OCI-LY7 (cell line): Measurements from ENCODE around the gene CISTR. TPM values are rescaled to one million over a fixed set of nuclear protein-coding genes. Genes with fewer than 3 reads are reported as not detected.

Source experiments
- BruUV-seq: library from RNA; stranded (reverse); fragments of 400-500 nt; replicated peaks from 2 replicates; lab custom pipeline; 2021; lab: Mats Ljungman, UMichigan
- CTCF ChIA-PET: fragments of 300-600 bp; sonication (Branson Sonifier 250); formaldehyde crosslinking; loops from one replicate; lab custom pipeline; 2022; ENCODE audit warnings: antibody characterized with exemption; ENCODE audit not compliant: unreplicated experiment; lab: Charles Lee
- POLR2A ChIA-PET: fragments of 300-600 bp; sonication (Branson Sonifier 250); formaldehyde crosslinking; loops from one replicate; lab custom pipeline; 2022; ENCODE audit warnings: antibody characterized with exemption; lab: Charles Lee
- DNase-seq: peaks from one replicate; pipeline ENCODE4 v3.0.0-alpha.2; 2015; ENCODE audit warnings: low spot score
- H2AFZ ChIP-seq: fragments of 200-600 bp; sonication (generic), shearing (Covaris generic); 2 replicates; pipeline ENCODE4 v1.6.1; 2014; ENCODE audit warnings: mild to moderate bottlenecking, antibody characterized with exemption, low read length, moderate library complexity
- H3K27ac ChIP-seq: fragments of 200-600 bp; sonication (generic); 2 replicates; pipeline ENCODE4 v1.5.1; 2014; ENCODE audit warnings: mixed run types, low read depth, mild to moderate bottlenecking, moderate library complexity, low read length, inconsistent platforms; ENCODE audit not compliant: poor library complexity, severe bottlenecking
- H3K36me3 ChIP-seq: fragments of 200-600 bp; sonication (generic); 2 replicates; pipeline ENCODE4 v1.6.1; 2014; ENCODE audit warnings: mild to moderate bottlenecking, antibody characterized with exemption, low read length, moderate library complexity, mixed read lengths; ENCODE audit not compliant: insufficient read depth
- H3K4me1 ChIP-seq: fragments of 200-600 bp; sonication (generic); 2 replicates; pipeline ENCODE4 v1.5.1; 2014; ENCODE audit warnings: mild to moderate bottlenecking, low read length; ENCODE audit not compliant: insufficient read depth, poor library complexity, severe bottlenecking
- H3K4me2 ChIP-seq: fragments of 200-600 bp; sonication (generic); 2 replicates; pipeline ENCODE4 v1.6.1; 2014; ENCODE audit warnings: mild to moderate bottlenecking, low read length
- H3K4me3 ChIP-seq: fragments of 200-600 bp; sonication (generic); 2 replicates; pipeline ENCODE4 v1.5.1; 2014; ENCODE audit warnings: mild to moderate bottlenecking, low read depth, low read length; ENCODE audit not compliant: poor library complexity, severe bottlenecking
- H3K79me2 ChIP-seq: fragments of 200-600 bp; sonication (generic); 2 replicates; pipeline ENCODE4 v1.6.1; 2016; ENCODE audit warnings: low read depth, mild to moderate bottlenecking, low read length, moderate library complexity, mixed read lengths; ENCODE audit not compliant: insufficient read depth
- H3K9me2 ChIP-seq: fragments of 200-600 bp; sonication (generic); 2 replicates; pipeline ENCODE4 v1.6.1; 2016; ENCODE audit warnings: mild to moderate bottlenecking, low read length, mixed read lengths; ENCODE audit not compliant: insufficient read depth
- H3K9me3 ChIP-seq: fragments of 200-600 bp; sonication (generic); 2 replicates; pipeline ENCODE4 v1.6.1; 2014; ENCODE audit warnings: mild to moderate bottlenecking, mixed run types, low read length, mixed read lengths
- H4K20me1 ChIP-seq: fragments of 200-600 bp; sonication (generic); 2 replicates; pipeline ENCODE4 v1.6.1; 2014; ENCODE audit warnings: mild to moderate bottlenecking, antibody characterized with exemption, low read length, moderate library complexity, mixed read lengths; ENCODE audit not compliant: insufficient read depth
- CTCF ChIP-seq: fragments of 200-600 bp; sonication (generic); conservative IDR thresholded peaks from 2 replicates; pipeline ENCODE4 v1.5.1; 2014; ENCODE audit warnings: mild to moderate bottlenecking, antibody characterized with exemption, low read length, moderate library complexity, mixed read lengths
- EZH2phosphoT487 ChIP-seq: fragments of 200-600 bp; sonication (generic); IDR thresholded peaks from 2 replicates; pipeline ENCODE4 v1.6.1; 2018; ENCODE audit warnings: low read depth, borderline replicate concordance, mild to moderate bottlenecking, mixed run types, antibody characterized with exemption, low read length, moderate library complexity, mixed read lengths
- intact Hi-C: fragments of 100-400 bp; cut with micrococcal nuclease; formaldehyde crosslinking; loops from one replicate; pipeline ENCODE4 v1.10.0; 2022; ENCODE audit not compliant: unreplicated experiment
- total RNA-seq, 2 experiments: library from RNA; depleted of rRNA in 1 of 2; stranded (reverse); fragments of >200 nt in 1 of 2; shearing (Covaris generic) in 1 of 2; gene quantifications; 2 replicates each; pipeline ENCODE4 v1.2.3, GENCODE V29; 2014 to 2022

Gene CISTR
- total RNA-seq, 2 experiments from 2014 or later, result 0.76 to 1.3 TPM

GRCh38 chr12:53795927-53796326 is 44.1 kb upstream of the CISTR start:
- H3K9me2 ChIP-seq, result no peaks in the 10 kb centered on the region
- H4K20me1 ChIP-seq, result no peaks in the 10 kb centered on the region
- H3K4me3 ChIP-seq, result no peak overlapping the region
- H3K36me3 ChIP-seq, result no peaks in the 10 kb centered on the region
- H3K79me2 ChIP-seq, result no peaks in the 10 kb centered on the region
- ChIA-PET CTCF (interaction anchor here (0.6 kb wide), 2 partner anchors 11 to 41 kb away, joined by 5 to 6 read pairs; no protein-coding TSS in a partner anchor), POLR2A (no interaction called here)
- intact Hi-C loops, result loop anchor here (10.0 kb wide), 1 partner anchor 189 kb away; the partner anchor contains the start of gene HOXC10
- no TSS peak for BruUV-seq
- DNase-seq, result no peak
- no peak overlapping the region for H2AFZ ChIP-seq
- H3K4me2 ChIP-seq, result no peak overlapping the region
- H3K27ac ChIP-seq, result no peak overlapping the region
- no peaks in the 10 kb centered on the region for H3K4me1 ChIP-seq
- no peaks in the 10 kb centered on the region for H3K9me3 ChIP-seq
- TF ChIP-seq EZH2phosphoT487 (no peak), CTCF (no peak)

- no peaks in the 10 kb centered on the region for H3K36me3 ChIP-seq
- H3K4me3 ChIP-seq, result no peak overlapping the region
- no peaks in the 10 kb centered on the region for H3K79me2 ChIP-seq
- POLR2A ChIA-PET, result no interaction called here
- TF ChIP-seq CTCF, result no peak
- no peak for TF ChIP-seq EZH2phosphoT487
- H3K9me3 ChIP-seq, result no peaks in the 10 kb centered on the region
- H3K9me2 ChIP-seq, result no peaks in the 10 kb centered on the region
- intact Hi-C loops, result loop anchor here (10.0 kb wide), 1 partner anchor 192 kb away; the partner anchor contains the start of gene HOXC10
- no peak overlapping the region for H3K27ac ChIP-seq
- BruUV-seq, result no TSS peak
- H3K4me2 ChIP-seq, result no peak overlapping the region
- H3K4me1 ChIP-seq, result no peaks in the 10 kb centered on the region
- no peak for DNase-seq
- H2AFZ ChIP-seq, result no peak overlapping the region
- no peaks in the 10 kb centered on the region for H4K20me1 ChIP-seq
- CTCF ChIA-PET, result no interaction called here
Measured at GRCh38 chr12:53793221-53793620, 41.4 kb upstream of the CISTR start.

GRCh38 chr12:53791735-53792326 is 40.1 kb upstream of the CISTR start:
- POLR2A ChIA-PET, result no interaction called here
- H3K27ac ChIP-seq, result no peak overlapping the region
- H3K9me2 ChIP-seq, result no peaks in the 10 kb centered on the region
- H3K4me2 ChIP-seq, result no peak overlapping the region
- no peaks in the 10 kb centered on the region for H3K9me3 ChIP-seq
- no peaks in the 10 kb centered on the region for H3K4me1 ChIP-seq
- CTCF ChIA-PET, result interaction anchor here (1.0 kb wide), 1 partner anchor 34 kb away, joined by 3 read pairs; no protein-coding TSS in a partner anchor
- no TSS peak for BruUV-seq
- intact Hi-C loops, result loop anchor here (10.0 kb wide), 1 partner anchor 193 kb away; the partner anchor contains the start of gene HOXC10
- no peaks in the 10 kb centered on the region for H3K36me3 ChIP-seq
- H3K79me2 ChIP-seq, result no peaks in the 10 kb centered on the region
- no peaks in the 10 kb centered on the region for H4K20me1 ChIP-seq
- no peak overlapping the region for H2AFZ ChIP-seq
- DNase-seq, result peak; percentile 38
- H3K4me3 ChIP-seq, result no peak overlapping the region
- TF ChIP-seq CTCF (peak; percentile 89), EZH2phosphoT487 (no peak)
